Forelimb muscle (tissue), 1 donor: ENCODE results near the gene ZNF516. TPM values are rescaled to one million over a fixed set of nuclear protein-coding genes. Genes with fewer than 3 reads are reported as not detected.
A peak's percentile ranks its signal among the peaks of the same experiment; 100 is the strongest.

Source experiments
- DNase-seq: peaks from one replicate; pipeline ENCODE4 v3.0.0-alpha.2; 2013; ENCODE audit warnings: low read depth
- polyA plus RNA-seq: library from polyadenylated mRNA; unstranded; fragments of 120-200 nt; gene quantifications from one replicate; pipeline ENCODE4 v1.2.1, GENCODE V29; 2013; ENCODE audit not compliant: insufficient read length

Gene ZNF516
- polyA plus RNA-seq, 1 donor: 39.4 TPM

- DNase-seq: no peak
These were observed 130.5 kb downstream of the ZNF516 start for GRCh38 chr18:76364282-76365259.

GRCh38 chr18:76363436-76364120, 131.5 kb downstream of the ZNF516 start:
- no peak for DNase-seq

- DNase-seq: no peak
These were observed 132.4 kb downstream of the ZNF516 start for GRCh38 chr18:76362676-76363075.

GRCh38 chr18:76361219-76361618, 133.8 kb downstream of the ZNF516 start:
- no peak for DNase-seq

GRCh38 chr18:76359909-76360308, 135.1 kb downstream of the ZNF516 start:
- DNase-seq: no peak

GRCh38 chr18:76358774-76359173, 136.3 kb downstream of the ZNF516 start:
- DNase-seq: no peak

GRCh38 chr18:76357585-76358260, 137.3 kb downstream of the ZNF516 start:
- no peak for DNase-seq

- no peak for DNase-seq
These were observed 137.9 kb downstream of the ZNF516 start for GRCh38 chr18:76357174-76357573.

- no peak for DNase-seq
These were observed 138.4 kb downstream of the ZNF516 start for GRCh38 chr18:76356666-76357065.

- DNase-seq: no peak
These were observed 140.7 kb downstream of the ZNF516 start for GRCh38 chr18:76354348-76354747.

GRCh38 chr18:76353500-76353899, 141.5 kb downstream of the ZNF516 start:
- DNase-seq: no peak

- no peak for DNase-seq
These were observed 142.0 kb downstream of the ZNF516 start for GRCh38 chr18:76353046-76353445.

GRCh38 chr18:76351961-76352581, 143.0 kb downstream of the ZNF516 start:
- DNase-seq: peak; percentile 26

- DNase-seq: no peak
These were observed 144.7 kb downstream of the ZNF516 start for GRCh38 chr18:76350134-76351025.

- DNase-seq: peak; percentile 43
These were observed 145.9 kb downstream of the ZNF516 start for GRCh38 chr18:76349067-76349715.

- DNase-seq: no peak
These were observed 146.6 kb downstream of the ZNF516 start for GRCh38 chr18:76348267-76349066.

- no peak for DNase-seq
These were observed 147.7 kb downstream of the ZNF516 start for GRCh38 chr18:76347341-76347740.

- no peak for DNase-seq
These were observed 148.4 kb downstream of the ZNF516 start for GRCh38 chr18:76346490-76347130.

GRCh38 chr18:76345901-76346300, 149.1 kb downstream of the ZNF516 start:
- no peak for DNase-seq
